Measurements from ENCODE around the gene BCAS3. TPM values are rescaled to one million over a fixed set of nuclear protein-coding genes. Genes with fewer than 3 reads are reported as not detected.
A peak's percentile ranks its signal among the peaks of the same experiment; 100 is the strongest.
"Not testable (repeated sequence)": the region's sequence is repeated elsewhere in the genome, so short reads cannot be mapped to it uniquely, and the experiment has no call there.

Gene BCAS3
- total and polyA plus RNA-seq, 11 donors: 4.5 to 23.5 (median 17.9) TPM

DNA sequence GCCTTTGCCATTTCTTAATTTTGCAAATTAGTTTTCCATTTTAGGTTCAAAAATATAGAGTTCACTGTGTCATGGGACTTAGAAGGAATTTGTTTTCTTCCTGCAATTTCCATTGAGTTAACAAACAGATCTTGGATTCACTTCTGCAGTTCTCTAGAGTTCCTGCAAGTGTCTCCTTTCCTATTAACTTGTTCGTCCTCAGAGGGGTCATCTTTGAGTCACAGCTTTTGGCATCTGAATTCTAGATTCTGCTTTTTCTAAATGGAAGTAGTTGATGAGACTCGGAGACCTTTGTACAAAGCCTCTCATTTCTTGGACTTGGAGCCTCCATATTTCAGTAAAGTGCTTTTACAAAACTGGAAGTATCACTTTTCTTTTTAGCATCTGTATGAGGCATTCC lies 323.3 kb downstream of the BCAS3 start:
- intact Hi-C loops (cut with DNase I): loop anchor here in 9 of 10 donors (5.0 to 10.0 kb wide), 9 partner anchors 204 to 411 kb away; partner anchors contain the start of gene TBX2 (in 1 of the 9)
- TF ChIP-seq, protein P1, sequence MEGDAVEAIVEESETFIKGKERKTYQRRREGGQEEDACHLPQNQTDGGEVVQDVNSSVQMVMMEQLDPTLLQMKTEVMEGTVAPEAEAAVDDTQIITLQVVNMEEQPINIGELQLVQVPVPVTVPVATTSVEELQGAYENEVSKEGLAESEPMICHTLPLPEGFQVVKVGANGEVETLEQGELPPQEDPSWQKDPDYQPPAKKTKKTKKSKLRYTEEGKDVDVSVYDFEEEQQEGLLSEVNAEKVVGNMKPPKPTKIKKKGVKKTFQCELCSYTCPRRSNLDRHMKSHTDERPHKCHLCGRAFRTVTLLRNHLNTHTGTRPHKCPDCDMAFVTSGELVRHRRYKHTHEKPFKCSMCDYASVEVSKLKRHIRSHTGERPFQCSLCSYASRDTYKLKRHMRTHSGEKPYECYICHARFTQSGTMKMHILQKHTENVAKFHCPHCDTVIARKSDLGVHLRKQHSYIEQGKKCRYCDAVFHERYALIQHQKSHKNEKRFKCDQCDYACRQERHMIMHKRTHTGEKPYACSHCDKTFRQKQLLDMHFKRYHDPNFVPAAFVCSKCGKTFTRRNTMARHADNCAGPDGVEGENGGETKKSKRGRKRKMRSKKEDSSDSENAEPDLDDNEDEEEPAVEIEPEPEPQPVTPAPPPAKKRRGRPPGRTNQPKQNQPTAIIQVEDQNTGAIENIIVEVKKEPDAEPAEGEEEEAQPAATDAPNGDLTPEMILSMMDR (IDR thresholded peaks at IDR 0.05): peak in 6 of 12 donors; percentile 7 to 33 (median 17)
- TF ChIP-seq POLR2A (IDR thresholded peaks at IDR 0.05): no peak

GRCh38 chr17:61002316-61002736 lies 324.7 kb downstream of the BCAS3 start:
- TF ChIP-seq, protein P1 (IDR thresholded peaks at IDR 0.05): peak; percentile 19 to 71 (median 57)
- TF ChIP-seq POLR2A (IDR thresholded peaks at IDR 0.05): no peak
- WGBS, 4 donors: 0 to 6% (median 3%) methylated on average over 1 of the region's 1 CpG
- peak overlapping the region in 3 of 12 donors; percentile 18 to 20 (median 20) for H3K27ac ChIP-seq
- no peaks in the 10 kb centered on the region for H3K9me3 ChIP-seq
- intact Hi-C loops (cut with DNase I): loop anchor here (1.0 to 10.0 kb wide), 11 partner anchors 202 to 410 kb away; partner anchors contain the start of gene TBX2 (in 1 of the 10)
- H3K36me3 ChIP-seq: no peaks in the 10 kb centered on the region
- H3K4me1 ChIP-seq: peaks cover 0 to 9% (median 0%) of the 10 kb centered on the region in 12 donors
- H3K27me3 ChIP-seq: no peaks in the 10 kb centered on the region
- DNase-seq: no peak
- no peak overlapping the region for H3K4me3 ChIP-seq
- ATAC-seq: peak in 1 of 4 donors; percentile 56

More for the DNA sequence above, 323.3 kb downstream of the BCAS3 start:
- 26 to 51% (median 44%) methylated on average over 2 of the region's 2 CpGs for WGBS, 4 donors
- DNase-seq (no peak), ATAC-seq (no peak)
- Histone ChIP-seq H3K4me3 (no peak overlapping the region), H3K36me3 (no peaks in the 10 kb centered on the region), H3K4me1 (peaks cover 0 to 8% (median 0%) of the 10 kb centered on the region in 12 donors), H3K27me3 (no peaks in the 10 kb centered on the region), H3K27ac (peak overlapping the region in 4 of 12 donors; percentile 4 to 14 (median 6)), H3K9me3 (no peaks in the 10 kb centered on the region)

DNA sequence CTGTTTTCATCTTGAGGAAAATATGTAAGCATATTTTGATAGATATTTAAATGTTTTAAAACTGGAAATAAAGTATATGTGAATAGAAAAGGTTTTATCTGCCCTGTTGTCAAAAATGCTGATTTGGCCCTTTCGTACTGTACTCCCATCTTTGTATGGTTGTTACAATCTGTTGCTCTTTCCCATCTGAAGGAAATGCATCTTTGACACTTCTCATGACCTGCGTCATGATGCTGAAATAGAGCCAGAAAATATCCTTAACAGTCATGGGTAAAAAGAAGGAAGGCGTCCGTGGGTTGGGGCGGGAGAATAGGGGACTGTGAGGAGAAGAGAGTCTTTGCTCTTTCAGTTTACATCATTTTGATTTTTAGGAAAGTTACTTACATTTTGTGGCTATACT lies 327.7 kb downstream of the BCAS3 start:
- WGBS, 4 donors: 78 to 91% (median 85%) methylated on average over 5 of the region's 5 CpGs
- peak in 4 of 5 donors; percentile 41 to 55 (median 43) for DNase-seq
- peak in 2 of 4 donors; percentile 29 to 57 for ATAC-seq
- no peak overlapping the region for H3K4me3 ChIP-seq
- H3K36me3 ChIP-seq: no peaks in the 10 kb centered on the region
- H3K4me1 ChIP-seq: peaks cover 0 to 38% (median 17%) of the 10 kb centered on the region in 12 donors
- peak overlapping the region in 4 of 12 donors; percentile 21 to 44 (median 44) for H3K27ac ChIP-seq
- intact Hi-C loops (cut with DNase I): loop anchor here in 6 of 10 donors (5.0 to 10.0 kb wide), 9 partner anchors 47 to 397 kb away; no protein-coding TSS in a partner anchor
- TF ChIP-seq POLR2A (IDR thresholded peaks at IDR 0.05): no peak
- TF ChIP-seq, protein P1 (IDR thresholded peaks at IDR 0.05): no peak
- no peaks in the 10 kb centered on the region for H3K9me3 ChIP-seq
- no peaks in the 10 kb centered on the region for H3K27me3 ChIP-seq

DNA sequence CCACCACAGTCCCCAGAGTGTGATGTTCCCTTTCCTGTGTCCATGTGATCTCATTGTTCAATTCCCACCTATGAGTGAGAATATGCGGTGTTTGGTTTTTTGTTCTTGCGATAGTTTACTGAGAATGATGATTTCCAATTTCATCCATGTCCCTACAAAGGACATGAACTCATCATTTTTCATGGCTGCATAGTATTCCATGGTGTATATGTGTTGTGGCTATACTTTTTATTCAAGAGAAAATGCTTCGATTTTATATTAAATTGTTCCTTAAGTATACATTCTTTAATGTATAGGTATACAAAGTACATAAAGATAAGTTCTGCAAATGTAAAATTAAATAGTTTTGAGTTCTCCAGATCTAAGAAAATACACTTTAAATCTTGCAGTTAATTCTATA lies 328.3 kb downstream of the BCAS3 start:
- not testable (repeated sequence) for DNase-seq, H3K36me3 ChIP-seq, H3K4me3 ChIP-seq, H3K27me3 ChIP-seq, ATAC-seq, H3K9me3 ChIP-seq
- WGBS, 4 donors: 94 to 97% (median 96%) methylated on average over 1 to 3 of the region's 3 CpGs
- Histone ChIP-seq H3K27ac (peak overlapping the region in 3 of 12 donors; percentile 4 to 39 (median 11)), H3K4me1 (peaks cover 0 to 40% (median 19%) of the 10 kb centered on the region in 12 donors)
- intact Hi-C loops (cut with DNase I): loop anchor here in 6 of 10 donors (5.0 to 10.0 kb wide), 9 partner anchors 46 to 396 kb away; no protein-coding TSS in a partner anchor

All from heart left ventricle (tissue), 16 donors.